Caco-2 (cell line): ENCODE results near the gene ALDH5A1. TPM values are rescaled to one million over a fixed set of nuclear protein-coding genes. Genes with fewer than 3 reads are reported as not detected.

Source experiments
- BruUV-seq: library from RNA; stranded (reverse); fragments of 400-500 nt; replicated peaks from 2 replicates; lab custom pipeline; 2021; lab: Mats Ljungman, UMichigan
- CTCF ChIA-PET: fragments of 300-600 bp; sonication (Branson Sonifier 250); formaldehyde crosslinking; loops from one replicate; lab custom pipeline; 2022; ENCODE audit warnings: antibody characterized with exemption; lab: Charles Lee
- POLR2A ChIA-PET: fragments of 300-600 bp; sonication (Branson Sonifier 250); formaldehyde crosslinking; loops from one replicate; lab custom pipeline; 2022; ENCODE audit warnings: antibody characterized with exemption; lab: Charles Lee
- DNase-seq, 2 experiments: peaks; one replicate each; pipeline versions ENCODE4 v3.0.0 to v3.0.0-alpha.2; 2020 to 2022
- H3K27me3 ChIP-seq: replicated peaks from 2 replicates; pipeline ENCODE4 v1.6.0; 2011; ENCODE audit warnings: low read length; ENCODE audit not compliant: control insufficient read depth, insufficient read depth
- H3K36me3 ChIP-seq: 2 replicates; pipeline ENCODE4 v1.5.1; 2011; ENCODE audit warnings: low read length; ENCODE audit not compliant: control insufficient read depth, insufficient read depth
- H3K4me1 ChIP-seq: fragments of 250-450 bp; sonication (Bioruptor Pico); 2 replicates; pipeline ENCODE4 v1.5.1; 2020; ENCODE audit warnings: mild to moderate bottlenecking
- H3K4me3 ChIP-seq: 2 replicates; pipeline ENCODE4 v1.5.1; 2011; ENCODE audit warnings: low read depth, mild to moderate bottlenecking, control low read depth, low read length
- H3K9me3 ChIP-seq: fragments of 250-450 bp; sonication (Bioruptor Pico); 2 replicates; pipeline ENCODE4 v1.5.1; 2020; ENCODE audit warnings: mild to moderate bottlenecking, moderate library complexity
- H3K27ac Mint-ChIP-seq: one replicate; pipeline ENCODE4 v1.8.0; 2022; ENCODE audit warnings: mixed read lengths; ENCODE audit not compliant: unreplicated experiment
- H3K27me3 Mint-ChIP-seq: one replicate; pipeline ENCODE4 v1.8.0; 2022; ENCODE audit warnings: mixed read lengths; ENCODE audit not compliant: insufficient read depth, unreplicated experiment
- H3K36me3 Mint-ChIP-seq: one replicate; pipeline ENCODE4 v1.8.0; 2022; ENCODE audit warnings: mild to moderate bottlenecking, mixed read lengths; ENCODE audit not compliant: insufficient read depth, unreplicated experiment
- H3K4me1 Mint-ChIP-seq: one replicate; pipeline ENCODE4 v1.8.0; 2022; ENCODE audit warnings: low read depth, mixed read lengths; ENCODE audit not compliant: unreplicated experiment
- H3K4me3 Mint-ChIP-seq: one replicate; pipeline ENCODE4 v1.8.0; 2022; ENCODE audit warnings: mild to moderate bottlenecking, moderate library complexity, mixed read lengths; ENCODE audit not compliant: unreplicated experiment
- H3K9me3 Mint-ChIP-seq: one replicate; pipeline ENCODE4 v1.8.0; 2022; ENCODE audit warnings: mixed read lengths; ENCODE audit not compliant: unreplicated experiment
- intact Hi-C: fragments of 100-400 bp; cut with micrococcal nuclease; formaldehyde crosslinking; loops from one replicate; pipeline ENCODE4 v1.10.0; 2022; ENCODE audit not compliant: unreplicated experiment
- total RNA-seq: library from RNA; stranded (reverse); gene quantifications from 2 replicates; pipeline ENCODE4 v1.2.3, GENCODE V29; 2022
- TF ChIP-seq, protein P1 (sequence below), 2 experiments: fragments of 200-600 bp in 1 of 2; IDR thresholded peaks; 1 replicate in 1 of 2; 2 replicates in 1 of 2; pipeline versions ENCODE4 v1.5.1 to v1.8.0; 2011 to 2022; ENCODE audit warnings: antibody characterized with exemption in 1 of 2, control low read depth in 1 of 2, inconsistent platforms in 1 of 2, low read depth in 1 of 2, low read length in 1 of 2, mild to moderate bottlenecking in 1 of 2, moderate library complexity in 1 of 2; ENCODE audit not compliant: insufficient read depth in 1 of 2, severe bottlenecking in 1 of 2, unreplicated experiment in 1 of 2

Gene ALDH5A1
- total RNA-seq, 1 experiment from 2014 or later = 45.3 TPM

DNA sequence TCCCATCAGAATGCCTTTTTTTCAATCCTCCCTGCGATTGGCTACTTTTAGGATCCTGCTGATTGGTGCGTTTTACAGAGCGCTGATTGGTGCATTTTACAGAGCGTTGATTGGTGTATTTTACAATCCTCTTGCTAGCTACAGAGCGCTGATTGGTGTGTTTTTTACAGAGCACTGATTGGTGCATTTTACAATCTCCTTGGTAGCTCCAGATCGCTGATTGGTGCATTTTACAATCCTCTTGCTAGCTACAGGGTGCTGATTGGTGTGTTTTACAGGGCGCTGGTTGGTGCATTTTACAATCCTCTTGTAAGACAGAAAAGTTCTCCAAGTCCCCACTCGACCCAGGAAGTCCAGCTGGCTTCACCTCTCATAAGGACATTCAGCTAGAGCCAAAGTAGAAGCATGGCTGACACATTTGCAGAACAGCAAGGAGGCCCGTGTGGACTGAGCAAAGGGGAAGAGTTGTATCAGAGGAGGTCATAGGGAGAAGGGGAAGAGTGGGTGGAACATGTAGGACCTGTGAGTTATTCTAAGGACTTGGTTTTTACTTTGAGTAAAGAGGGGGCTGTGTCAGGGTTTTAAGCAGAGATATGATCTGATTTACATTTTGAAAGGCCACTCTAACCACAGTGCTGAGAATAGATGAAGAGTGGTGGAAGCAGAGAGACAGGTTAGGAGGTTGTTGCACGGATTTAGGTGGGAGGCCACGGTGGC lies 2.6 kb downstream of the ALDH5A1 start:
- Histone ChIP-seq H3K36me3 (no peaks in the 10 kb centered on the region; the same call in 1 of the 2 replicates), H3K27me3 (no peaks in the 10 kb centered on the region), H3K4me1 (peaks cover 16% of the 10 kb centered on the region), H3K9me3 (no peaks in the 10 kb centered on the region), H3K4me3 (no peak overlapping the region)
- intact Hi-C loops = no loop called here
- Mint-ChIP-seq H3K27me3 (no peaks in the 10 kb centered on the region), H3K36me3 (peaks cover 24% of the 10 kb centered on the region), H3K4me3 (no peak overlapping the region), H3K9me3 (no peaks in the 10 kb centered on the region), H3K27ac (no peak overlapping the region), H3K4me1 (peaks cover 18% of the 10 kb centered on the region)
- no TSS peak for BruUV-seq
- DNase-seq = no peak
- CTCF ChIA-PET = interaction anchor here (0.6 kb wide), 1 partner anchor 54 kb away, joined by 3 read pairs; no protein-coding TSS in a partner anchor
- TF ChIP-seq, protein P1, sequence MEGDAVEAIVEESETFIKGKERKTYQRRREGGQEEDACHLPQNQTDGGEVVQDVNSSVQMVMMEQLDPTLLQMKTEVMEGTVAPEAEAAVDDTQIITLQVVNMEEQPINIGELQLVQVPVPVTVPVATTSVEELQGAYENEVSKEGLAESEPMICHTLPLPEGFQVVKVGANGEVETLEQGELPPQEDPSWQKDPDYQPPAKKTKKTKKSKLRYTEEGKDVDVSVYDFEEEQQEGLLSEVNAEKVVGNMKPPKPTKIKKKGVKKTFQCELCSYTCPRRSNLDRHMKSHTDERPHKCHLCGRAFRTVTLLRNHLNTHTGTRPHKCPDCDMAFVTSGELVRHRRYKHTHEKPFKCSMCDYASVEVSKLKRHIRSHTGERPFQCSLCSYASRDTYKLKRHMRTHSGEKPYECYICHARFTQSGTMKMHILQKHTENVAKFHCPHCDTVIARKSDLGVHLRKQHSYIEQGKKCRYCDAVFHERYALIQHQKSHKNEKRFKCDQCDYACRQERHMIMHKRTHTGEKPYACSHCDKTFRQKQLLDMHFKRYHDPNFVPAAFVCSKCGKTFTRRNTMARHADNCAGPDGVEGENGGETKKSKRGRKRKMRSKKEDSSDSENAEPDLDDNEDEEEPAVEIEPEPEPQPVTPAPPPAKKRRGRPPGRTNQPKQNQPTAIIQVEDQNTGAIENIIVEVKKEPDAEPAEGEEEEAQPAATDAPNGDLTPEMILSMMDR (IDR thresholded peaks at IDR 0.05; ENCODE audit: insufficient read depth in 1 of 2, low read depth in 1 of 2, low read length in 1 of 2, severe bottlenecking in 1 of 2, unreplicated experiment in 1 of 2) = no peak
- POLR2A ChIA-PET = no interaction called here

DNA sequence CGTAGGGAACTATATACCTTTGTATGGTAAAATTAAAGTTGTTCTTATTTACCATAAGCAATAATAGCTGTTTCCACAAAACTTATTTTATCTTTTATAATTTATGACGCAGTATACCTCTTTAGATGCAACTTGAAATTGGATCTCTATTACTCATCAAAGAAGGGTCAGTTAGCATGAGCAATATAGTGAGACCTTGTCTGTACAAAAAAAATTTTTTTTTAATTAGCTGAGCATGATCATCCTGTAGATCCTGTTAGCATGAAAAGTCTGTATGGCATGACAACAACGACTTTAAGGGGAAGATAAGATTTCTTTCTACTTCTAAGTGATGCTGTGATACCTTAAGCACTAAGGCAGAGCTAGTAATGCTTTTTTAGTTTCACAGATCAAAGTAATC lies 5.9 kb downstream of the ALDH5A1 start:
- Mint-ChIP-seq H3K9me3 (no peaks in the 10 kb centered on the region), H3K4me3 (no peak overlapping the region), H3K27ac (no peak overlapping the region), H3K36me3 (peaks cover 36% of the 10 kb centered on the region), H3K27me3 (no peaks in the 10 kb centered on the region), H3K4me1 (peaks cover 30% of the 10 kb centered on the region)
- no TSS peak for BruUV-seq
- no peak for DNase-seq
- TF ChIP-seq, protein P1 (IDR thresholded peaks at IDR 0.05; ENCODE audit: insufficient read depth in 1 of 2, low read depth in 1 of 2, low read length in 1 of 2, severe bottlenecking in 1 of 2, unreplicated experiment in 1 of 2) = no peak
- no peaks in the 10 kb centered on the region for H3K27me3 ChIP-seq
- H3K4me3 ChIP-seq = no peak overlapping the region
- no peaks in the 10 kb centered on the region for H3K9me3 ChIP-seq
- peaks cover 37% of the 10 kb centered on the region for H3K4me1 ChIP-seq
- POLR2A ChIA-PET = no interaction called here
- peaks cover 2% of the 10 kb centered on the region; the same call in 1 of the 2 replicates for H3K36me3 ChIP-seq
- intact Hi-C loops = loop anchor here (10.0 kb wide), 1 partner anchor 176 kb away; no protein-coding TSS in a partner anchor
- CTCF ChIA-PET = interaction anchor here (0.8 kb wide), 1 partner anchor 21 kb away, joined by 3 read pairs; no protein-coding TSS in a partner anchor

DNA sequence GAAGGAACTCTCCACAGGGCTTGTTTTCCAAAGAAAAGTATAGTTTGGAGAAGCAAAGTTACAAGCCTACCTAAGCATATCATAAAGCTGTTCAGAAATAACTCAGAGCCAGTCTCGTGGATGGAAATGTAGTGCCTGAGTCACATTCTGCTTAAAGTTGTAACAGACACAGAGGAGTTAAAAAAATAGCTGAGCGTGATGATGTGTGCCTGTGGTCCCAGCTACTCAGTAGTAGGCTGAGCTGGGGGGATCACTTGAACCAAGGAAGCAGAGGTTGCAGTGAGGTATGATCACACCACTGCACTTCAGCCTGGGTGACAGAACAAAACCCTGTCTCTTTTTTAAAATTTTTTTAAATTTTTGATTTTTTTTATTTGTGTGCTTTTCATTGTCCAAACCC lies 6.6 kb downstream of the ALDH5A1 start:
- TF ChIP-seq, protein P1 (IDR thresholded peaks at IDR 0.05; ENCODE audit: insufficient read depth in 1 of 2, low read depth in 1 of 2, low read length in 1 of 2, severe bottlenecking in 1 of 2, unreplicated experiment in 1 of 2) = no peak
- Mint-ChIP-seq H3K36me3 (peaks cover 32% of the 10 kb centered on the region), H3K27me3 (no peaks in the 10 kb centered on the region), H3K4me1 (peaks cover 32% of the 10 kb centered on the region), H3K4me3 (no peak overlapping the region), H3K27ac (no peak overlapping the region), H3K9me3 (no peaks in the 10 kb centered on the region)
- ChIA-PET POLR2A (no interaction called here), CTCF (interaction anchor here (0.8 to 1.2 kb wide), 2 partner anchors 20 kb away, joined by 3 to 5 read pairs; no protein-coding TSS in a partner anchor)
- H3K4me3 ChIP-seq = no peak overlapping the region
- H3K27me3 ChIP-seq = no peaks in the 10 kb centered on the region
- no peak for DNase-seq
- peaks cover 2% of the 10 kb centered on the region; the same call in 1 of the 2 replicates for H3K36me3 ChIP-seq
- no TSS peak for BruUV-seq
- H3K9me3 ChIP-seq = no peaks in the 10 kb centered on the region
- intact Hi-C loops = loop anchor here (10.0 kb wide), 1 partner anchor 177 kb away; no protein-coding TSS in a partner anchor
- peaks cover 39% of the 10 kb centered on the region for H3K4me1 ChIP-seq
